ENCODE data around the gene KLK12.

DNA sequence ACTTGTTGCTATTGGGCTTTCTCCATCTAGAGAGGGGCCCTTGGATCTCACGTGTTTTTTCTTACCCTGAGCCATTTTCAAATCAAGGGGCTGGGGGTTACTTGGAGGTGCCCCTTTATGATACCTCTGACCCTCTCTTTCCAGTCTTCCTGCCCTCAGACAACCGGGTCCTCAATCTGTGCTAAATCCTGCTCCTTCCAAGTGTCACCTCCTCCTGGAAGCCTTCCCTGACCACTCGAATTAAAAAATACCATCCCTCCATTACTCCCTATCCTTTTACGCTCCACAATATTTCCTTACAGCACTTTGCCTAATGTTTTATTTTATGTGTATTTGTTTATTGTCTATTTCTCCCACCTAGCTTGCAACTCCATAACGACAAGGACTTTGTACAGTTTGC is 36.7 kb downstream of the KLK12 start:
- TF ChIP-seq, protein P1, sequence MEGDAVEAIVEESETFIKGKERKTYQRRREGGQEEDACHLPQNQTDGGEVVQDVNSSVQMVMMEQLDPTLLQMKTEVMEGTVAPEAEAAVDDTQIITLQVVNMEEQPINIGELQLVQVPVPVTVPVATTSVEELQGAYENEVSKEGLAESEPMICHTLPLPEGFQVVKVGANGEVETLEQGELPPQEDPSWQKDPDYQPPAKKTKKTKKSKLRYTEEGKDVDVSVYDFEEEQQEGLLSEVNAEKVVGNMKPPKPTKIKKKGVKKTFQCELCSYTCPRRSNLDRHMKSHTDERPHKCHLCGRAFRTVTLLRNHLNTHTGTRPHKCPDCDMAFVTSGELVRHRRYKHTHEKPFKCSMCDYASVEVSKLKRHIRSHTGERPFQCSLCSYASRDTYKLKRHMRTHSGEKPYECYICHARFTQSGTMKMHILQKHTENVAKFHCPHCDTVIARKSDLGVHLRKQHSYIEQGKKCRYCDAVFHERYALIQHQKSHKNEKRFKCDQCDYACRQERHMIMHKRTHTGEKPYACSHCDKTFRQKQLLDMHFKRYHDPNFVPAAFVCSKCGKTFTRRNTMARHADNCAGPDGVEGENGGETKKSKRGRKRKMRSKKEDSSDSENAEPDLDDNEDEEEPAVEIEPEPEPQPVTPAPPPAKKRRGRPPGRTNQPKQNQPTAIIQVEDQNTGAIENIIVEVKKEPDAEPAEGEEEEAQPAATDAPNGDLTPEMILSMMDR (IDR thresholded peaks at IDR 0.05): no peak
- no peak for TF ChIP-seq POLR2A (IDR thresholded peaks at IDR 0.05)
- TF ChIP-seq EP300 (IDR thresholded peaks at IDR 0.05): no peak

Measured in ovary (tissue), 3 donors.